ENCODE data around the gene ZER1. TPM values are rescaled to one million over a fixed set of nuclear protein-coding genes. Genes with fewer than 3 reads are reported as not detected.

Gene ZER1
- total RNA-seq, 1 donor from 2014 or later, result 37.2 TPM

- no peaks in the 10 kb centered on the region for H3K27me3 Mint-ChIP-seq (ENCODE audit: low read depth)
- no peaks in the 10 kb centered on the region for H3K9me3 Mint-ChIP-seq
- H3K4me1 Mint-ChIP-seq, result peaks cover 39% of the 10 kb centered on the region
- peaks cover 3% of the 10 kb centered on the region for H3K36me3 Mint-ChIP-seq
- TF ChIP-seq CTCF (IDR thresholded peaks at IDR 0.05; ENCODE audit: unreplicated experiment), result no peak
- H3K27ac Mint-ChIP-seq, result peak overlapping the region; percentile 98
- H3K4me3 Mint-ChIP-seq, result peak overlapping the region; percentile 36
- no peak for DNase-seq (ENCODE audit: low spot score in 2 of 2, unreplicated experiment in 2 of 2)
These were observed 85.9 kb downstream of the ZER1 start for GRCh38 chr9:128685636-128686489.

- Mint-ChIP-seq H3K36me3 (peaks cover 3% of the 10 kb centered on the region), H3K9me3 (no peaks in the 10 kb centered on the region), H3K27me3 (ENCODE audit: low read depth) (no peaks in the 10 kb centered on the region), H3K4me1 (peaks cover 35% of the 10 kb centered on the region), H3K27ac (peak overlapping the region; percentile 98), H3K4me3 (peak overlapping the region; percentile 86)
- peak; percentile 41 to 70 for DNase-seq (ENCODE audit: low spot score in 2 of 2, unreplicated experiment in 2 of 2)
- TF ChIP-seq CTCF (IDR thresholded peaks at IDR 0.05; ENCODE audit: unreplicated experiment), result no peak
These were observed 87.2 kb downstream of the ZER1 start for GRCh38 chr9:128684325-128685199.

- no peak for DNase-seq (ENCODE audit: low spot score in 2 of 2, unreplicated experiment in 2 of 2)
- Mint-ChIP-seq H3K4me3 (peak overlapping the region; percentile 86), H3K36me3 (peaks cover 3% of the 10 kb centered on the region), H3K9me3 (no peaks in the 10 kb centered on the region), H3K27me3 (ENCODE audit: low read depth) (no peaks in the 10 kb centered on the region), H3K27ac (peak overlapping the region; percentile 98), H3K4me1 (peaks cover 35% of the 10 kb centered on the region)
- no peak for TF ChIP-seq CTCF (IDR thresholded peaks at IDR 0.05; ENCODE audit: unreplicated experiment)
These were observed 87.7 kb downstream of the ZER1 start for GRCh38 chr9:128684065-128684324.

GRCh38 chr9:128683340-128684064 lies 88.2 kb downstream of the ZER1 start:
- H3K36me3 Mint-ChIP-seq, result peaks cover 3% of the 10 kb centered on the region
- peaks cover 35% of the 10 kb centered on the region for H3K4me1 Mint-ChIP-seq
- no peak for DNase-seq (ENCODE audit: low spot score in 2 of 2, unreplicated experiment in 2 of 2)
- TF ChIP-seq CTCF (IDR thresholded peaks at IDR 0.05; ENCODE audit: unreplicated experiment), result no peak
- no peaks in the 10 kb centered on the region for H3K9me3 Mint-ChIP-seq
- peak overlapping the region; percentile 86 for H3K4me3 Mint-ChIP-seq
- H3K27me3 Mint-ChIP-seq (ENCODE audit: low read depth), result no peaks in the 10 kb centered on the region
- H3K27ac Mint-ChIP-seq, result peak overlapping the region; percentile 98

Other genes starting within 250 kb of the ZER1 start
- gene SPTAN1, start 219.3 kb downstream of the ZER1 start, total RNA-seq, result 441 to 458 TPM (median 442 TPM) in 3 replicates
- gene DYNC2I2, start 115.1 kb downstream of the ZER1 start, total RNA-seq, result 35.2 to 38.3 TPM (median 37.2 TPM) in 3 replicates
- gene SET, start 82.7 kb downstream of the ZER1 start, total RNA-seq, result 443 to 471 TPM (median 467 TPM) in 3 replicates
- gene PKN3, start 69.4 kb downstream of the ZER1 start, total RNA-seq, result 5.2 to 6.6 TPM (median 5.9 TPM) in 3 replicates
- gene ZDHHC12, start 47.8 kb downstream of the ZER1 start, total RNA-seq, result 20.7 to 22.6 TPM (median 21.6 TPM) in 3 replicates
- gene TBC1D13, start 15.3 kb upstream of the ZER1 start, total RNA-seq, result 34.9 to 37.8 TPM (median 35.4 TPM) in 3 replicates
- gene ENDOG, start 46.6 kb upstream of the ZER1 start, total RNA-seq, result 9.8 to 10.4 TPM (median 10.1 TPM) in 3 replicates
- 34.6 to 44.8 TPM (median 38.1 TPM) in 3 replicates for gene SPOUT1, start 57.9 kb upstream of the ZER1 start, total RNA-seq
- 6.6 to 9.2 TPM (median 8.0 TPM) in 3 replicates for gene KYAT1, start 110.0 kb upstream of the ZER1 start, total RNA-seq
- gene LRRC8A, start 110.2 kb upstream of the ZER1 start, total RNA-seq, result 33.9 to 35.9 TPM (median 34.6 TPM) in 3 replicates
- gene PHYHD1, start 149.1 kb upstream of the ZER1 start, total RNA-seq, result 22.2 to 25.4 TPM (median 24.3 TPM) in 3 replicates
- 16.7 to 17.0 TPM (median 16.9 TPM) in 3 replicates for gene DOLK, start 175.7 kb upstream of the ZER1 start, total RNA-seq
- gene NUP188, start 175.8 kb upstream of the ZER1 start, total RNA-seq, result 49.5 to 56.6 TPM (median 51.7 TPM) in 3 replicates

Measured in mesothelial cell of epicardium (in vitro differentiated cells).